Upper lobe of left lung (tissue), 6 donors: ENCODE data around the gene AGTR2. TPM values are rescaled to one million over a fixed set of nuclear protein-coding genes. Genes with fewer than 3 reads are reported as not detected.
"Not testable (repeated sequence)": the region's sequence is repeated elsewhere in the genome, so short reads cannot be mapped to it uniquely, and the experiment has no call there.

Experiments
- ATAC-seq, 2 donors: fragments of 200-7000 bp; cut with Tn5 transposase; one replicate each; pipeline ENCODE4 v1.9.1; 2022; ENCODE audit warnings: mild to moderate bottlenecking in 2 of 2, moderate library complexity in 2 of 2; ENCODE audit not compliant: low FRiP score in 2 of 2
- DNase-seq, 2 donors: peaks; one replicate each; pipeline ENCODE4 v3.0.0-alpha.2; 2019 to 2020
- H3K27ac ChIP-seq, 4 donors: fragments of 200-600 bp; sonication (generic); one replicate each; pipeline ENCODE4 v1.5.1; 2016 to 2019
- H3K27me3 ChIP-seq, 4 donors: fragments of 200-600 bp; sonication (generic); one replicate each; pipeline ENCODE4 v1.5.1; 2017 to 2019
- H3K36me3 ChIP-seq, 4 donors: fragments of 200-600 bp; sonication (generic); one replicate each; pipeline ENCODE4 v1.5.1; 2016 to 2019
- H3K4me1 ChIP-seq, 4 donors: fragments of 200-600 bp; sonication (generic); one replicate each; pipeline ENCODE4 v1.5.1; 2018 to 2019
- H3K4me3 ChIP-seq, 4 donors: fragments of 200-600 bp; sonication (generic); one replicate each; pipeline ENCODE4 v1.5.1; 2017 to 2019; ENCODE audit warnings: mild to moderate bottlenecking in 2 of 4, moderate library complexity in 1 of 4
- H3K9me3 ChIP-seq, 4 donors: fragments of 200-600 bp; sonication (generic); one replicate each; pipeline ENCODE4 v1.5.1; 2018 to 2019
- CTCF ChIP-seq, 6 experiments: fragments of 450-650 bp in 4 of 6; fragments of 200-600 bp in 2 of 6; sonication (generic) in 2 of 6; IDR thresholded peaks; one replicate each; pipeline ENCODE4 v1.5.1; 2016 to 2019; ENCODE audit warnings: antibody characterized with exemption in 6 of 6
- EP300 ChIP-seq, 4 donors: sonication (generic); formaldehyde crosslinking; IDR thresholded peaks; one replicate each; pipeline ENCODE4 v1.5.1; 2017; ENCODE audit warnings: antibody characterized with exemption in 4 of 4, control low read depth in 2 of 4
- POLR2A ChIP-seq, 4 donors: fragments of 450-650 bp; IDR thresholded peaks; one replicate each; pipeline ENCODE4 v1.5.1; 2016 to 2017; ENCODE audit warnings: antibody characterized with exemption in 4 of 4, mild to moderate bottlenecking in 2 of 4
- WGBS, 2 donors: methylation state at CpG; one replicate each; pipeline ENCODE4 v1.1.5; 2017 to 2018; 5-methylcytosine and 5-hydroxymethylcytosine counted together
- total RNA-seq, 6 donors: library from RNA; depleted of rRNA in 4 of 6; stranded (reverse); fragments of >200 nt in 4 of 6; gene quantifications; one replicate each; pipeline versions ENCODE4 v1.1.0 to v1.2.1, GENCODE V29; 2016 to 2021
- donor health status: DM: no; HTN: no; CAD: no; lungs with moderate emphysema.
- donor health status: DM: no; HTN: yes; CAD: no; lungs with severe emphysema.

AGTR2 gene
- total RNA-seq, 6 donors from 2014 or later: 0.44 to 20.7 (median 4.9) TPM

GRCh38 chrX:116204932-116205331 is 34.4 kb downstream of the AGTR2 start:
- H3K36me3 ChIP-seq: no peaks in the 10 kb centered on the region
- peak in 5 of 6 experiments; percentile 32 to 64 (median 50) for TF ChIP-seq CTCF (IDR thresholded peaks at IDR 0.05)
- TF ChIP-seq POLR2A (IDR thresholded peaks at IDR 0.05): no peak
- ATAC-seq: no peak
- H3K27me3 ChIP-seq: no peaks in the 10 kb centered on the region
- no peaks in the 10 kb centered on the region for H3K9me3 ChIP-seq
- H3K4me1 ChIP-seq: no peaks in the 10 kb centered on the region
- DNase-seq: no peak
- no peak overlapping the region for H3K4me3 ChIP-seq
- H3K27ac ChIP-seq: no peak overlapping the region
- WGBS, 2 donors: 0 to 6% methylated on average over 3 of the region's 3 CpGs

- Histone ChIP-seq H3K9me3 (peaks cover 0 to 3% (median 0%) of the 10 kb centered on the region in 4 donors), H3K36me3 (no peaks in the 10 kb centered on the region), H3K27ac (no peak overlapping the region), H3K4me1 (no peaks in the 10 kb centered on the region), H3K4me3 (no peak overlapping the region), H3K27me3 (no peaks in the 10 kb centered on the region)
- TF ChIP-seq POLR2A (IDR thresholded peaks at IDR 0.05) (no peak), EP300 (IDR thresholded peaks at IDR 0.05) (no peak)
- DNase-seq (no peak), ATAC-seq (no peak)
Measured at GRCh38 chrX:116213262-116213661, 42.7 kb downstream of the AGTR2 start.

GRCh38 chrX:116217080-116217479 is 46.5 kb downstream of the AGTR2 start:
- not testable (repeated sequence) for H3K36me3 ChIP-seq, DNase-seq, ATAC-seq, H3K4me3 ChIP-seq, H3K9me3 ChIP-seq, H3K27ac ChIP-seq, H3K4me1 ChIP-seq, H3K27me3 ChIP-seq
- WGBS, 2 donors: 82 to 91% methylated on average over 2 of the region's 2 CpGs
